IPS-18c (cell line): Measurements from ENCODE around the gene GUCA2B.

ENCODE experiments used
- H3K4me3 ChIP-seq: 2 replicates; pipeline ENCODE4 v1.7.0; 2013; ENCODE audit warnings: low read depth, mild to moderate bottlenecking, low read length, moderate library complexity; ENCODE audit not compliant: insufficient read depth
- H3K9me3 ChIP-seq: one replicate; pipeline ENCODE4 v1.6.1; 2013; ENCODE audit warnings: mild to moderate bottlenecking, low read length, moderate library complexity; ENCODE audit not compliant: control insufficient read depth, insufficient read depth

The GUCA2B gene

GRCh38 chr1:42138586-42138985, 14.6 kb upstream of the GUCA2B start:
- H3K4me3 ChIP-seq: no peak overlapping the region
- no peaks in the 10 kb centered on the region for H3K9me3 ChIP-seq

GRCh38 chr1:42139444-42139843, 13.8 kb upstream of the GUCA2B start:
- H3K4me3 ChIP-seq: no peak overlapping the region
- peaks cover 2% of the 10 kb centered on the region for H3K9me3 ChIP-seq

- no peak overlapping the region for H3K4me3 ChIP-seq
- H3K9me3 ChIP-seq: peaks cover 2% of the 10 kb centered on the region
Observed at GRCh38 chr1:42140191-42140590, 13.0 kb upstream of the GUCA2B start.

- Histone ChIP-seq H3K4me3 (no peak overlapping the region), H3K9me3 (peaks cover 2% of the 10 kb centered on the region)
Observed at GRCh38 chr1:42141978-42142377, 11.2 kb upstream of the GUCA2B start.

- peaks cover 2% of the 10 kb centered on the region for H3K9me3 ChIP-seq
- H3K4me3 ChIP-seq: no peak overlapping the region
Observed at GRCh38 chr1:42142894-42143675, 10.1 kb upstream of the GUCA2B start.

- Histone ChIP-seq H3K4me3 (no peak overlapping the region), H3K9me3 (peaks cover 2% of the 10 kb centered on the region)
Observed at GRCh38 chr1:42143896-42144710, 9.1 kb upstream of the GUCA2B start.

GRCh38 chr1:42144711-42145388, 8.4 kb upstream of the GUCA2B start:
- Histone ChIP-seq H3K9me3 (peaks cover 2% of the 10 kb centered on the region), H3K4me3 (no peak overlapping the region)

GRCh38 chr1:42145389-42145716, 7.9 kb upstream of the GUCA2B start:
- Histone ChIP-seq H3K9me3 (peaks cover 2% of the 10 kb centered on the region), H3K4me3 (no peak overlapping the region)

- Histone ChIP-seq H3K4me3 (no peak overlapping the region), H3K9me3 (peaks cover 2% of the 10 kb centered on the region)
Observed at GRCh38 chr1:42145764-42146625, 7.2 kb upstream of the GUCA2B start.

GRCh38 chr1:42146626-42147320, 6.4 kb upstream of the GUCA2B start:
- Histone ChIP-seq H3K9me3 (peaks cover 2% of the 10 kb centered on the region), H3K4me3 (no peak overlapping the region)

GRCh38 chr1:42148166-42148565, 5.0 kb upstream of the GUCA2B start:
- Histone ChIP-seq H3K9me3 (peaks cover 2% of the 10 kb centered on the region), H3K4me3 (no peak overlapping the region)

GRCh38 chr1:42150651-42151050, 2.6 kb upstream of the GUCA2B start:
- no peak overlapping the region for H3K4me3 ChIP-seq

GRCh38 chr1:42152119-42152518, 1.1 kb upstream of the GUCA2B start:
- Histone ChIP-seq H3K4me3 (no peak overlapping the region), H3K9me3 (no peaks in the 10 kb centered on the region)

More at GRCh38 chr1:42150651-42151050, 2.6 kb upstream of the GUCA2B start:
- H3K9me3 ChIP-seq: no peaks in the 10 kb centered on the region

GRCh38 chr1:42153624-42154023, 414 bp downstream of the GUCA2B start:
- H3K9me3 ChIP-seq: no peaks in the 10 kb centered on the region

GRCh38 chr1:42154685-42155084, 1.5 kb downstream of the GUCA2B start:
- H3K4me3 ChIP-seq: no peak overlapping the region
- H3K9me3 ChIP-seq: no peaks in the 10 kb centered on the region

More at GRCh38 chr1:42153624-42154023, 414 bp downstream of the GUCA2B start:
- H3K4me3 ChIP-seq: no peak overlapping the region

GRCh38 chr1:42155362-42155761, 2.2 kb downstream of the GUCA2B start:
- Histone ChIP-seq H3K9me3 (no peaks in the 10 kb centered on the region), H3K4me3 (no peak overlapping the region)
